DOHH2 (cell line): ENCODE results near the gene SLC2A13.

ENCODE experiments used
- EZH2phosphoT487 ChIP-seq: fragments of 200-600 bp; sonication (generic); IDR thresholded peaks from 2 replicates; pipeline ENCODE4 v1.6.1; 2017; ENCODE audit warnings: borderline replicate concordance, mild to moderate bottlenecking, antibody characterized with exemption, low read length, moderate library complexity, mixed read lengths
- TF ChIP-seq, protein P1 (sequence below): fragments of 200-600 bp; sonication (generic); IDR thresholded peaks from one replicate; pipeline ENCODE4 v1.5.1; 2014; ENCODE audit warnings: antibody characterized with exemption, mild to moderate bottlenecking, low read depth, low read length; ENCODE audit not compliant: poor library complexity, severe bottlenecking

DNA sequence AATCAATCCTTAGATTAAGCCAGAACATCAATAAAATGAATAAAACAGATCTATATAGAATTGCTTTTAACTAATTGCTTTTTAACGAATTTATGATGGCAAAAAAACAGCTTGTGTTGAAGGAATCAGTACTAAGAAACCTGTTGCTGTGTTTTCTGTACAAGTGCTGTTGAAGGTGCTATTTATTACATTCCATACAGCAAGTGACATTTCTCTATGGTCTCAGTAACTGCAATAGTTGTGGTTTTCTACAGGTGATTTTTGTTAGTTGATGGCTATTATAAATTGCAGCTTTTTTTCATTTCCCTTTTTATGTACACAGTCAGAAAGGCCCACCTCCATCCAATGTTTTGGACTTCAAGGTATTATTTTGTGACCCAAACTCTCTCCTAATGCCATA lies 56.6 kb downstream of the SLC2A13 start:
- TF ChIP-seq, protein P1, sequence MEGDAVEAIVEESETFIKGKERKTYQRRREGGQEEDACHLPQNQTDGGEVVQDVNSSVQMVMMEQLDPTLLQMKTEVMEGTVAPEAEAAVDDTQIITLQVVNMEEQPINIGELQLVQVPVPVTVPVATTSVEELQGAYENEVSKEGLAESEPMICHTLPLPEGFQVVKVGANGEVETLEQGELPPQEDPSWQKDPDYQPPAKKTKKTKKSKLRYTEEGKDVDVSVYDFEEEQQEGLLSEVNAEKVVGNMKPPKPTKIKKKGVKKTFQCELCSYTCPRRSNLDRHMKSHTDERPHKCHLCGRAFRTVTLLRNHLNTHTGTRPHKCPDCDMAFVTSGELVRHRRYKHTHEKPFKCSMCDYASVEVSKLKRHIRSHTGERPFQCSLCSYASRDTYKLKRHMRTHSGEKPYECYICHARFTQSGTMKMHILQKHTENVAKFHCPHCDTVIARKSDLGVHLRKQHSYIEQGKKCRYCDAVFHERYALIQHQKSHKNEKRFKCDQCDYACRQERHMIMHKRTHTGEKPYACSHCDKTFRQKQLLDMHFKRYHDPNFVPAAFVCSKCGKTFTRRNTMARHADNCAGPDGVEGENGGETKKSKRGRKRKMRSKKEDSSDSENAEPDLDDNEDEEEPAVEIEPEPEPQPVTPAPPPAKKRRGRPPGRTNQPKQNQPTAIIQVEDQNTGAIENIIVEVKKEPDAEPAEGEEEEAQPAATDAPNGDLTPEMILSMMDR = no peak
- TF ChIP-seq EZH2phosphoT487 = no peak
